HL-60/S4 treated with retinoic acid at 250 ng/mL for 4 days and 3 days (cell line): ENCODE measurements around the gene ZNF646.

Experiments used
- in situ Hi-C: fragments of 300-500 bp; cut with MboI; formaldehyde crosslinking; loops from 2 replicates; pipeline ENCODE4 v1.7.0; 2022; ENCODE audit warnings: low sequenced_read_pairs

ZNF646 gene

DNA sequence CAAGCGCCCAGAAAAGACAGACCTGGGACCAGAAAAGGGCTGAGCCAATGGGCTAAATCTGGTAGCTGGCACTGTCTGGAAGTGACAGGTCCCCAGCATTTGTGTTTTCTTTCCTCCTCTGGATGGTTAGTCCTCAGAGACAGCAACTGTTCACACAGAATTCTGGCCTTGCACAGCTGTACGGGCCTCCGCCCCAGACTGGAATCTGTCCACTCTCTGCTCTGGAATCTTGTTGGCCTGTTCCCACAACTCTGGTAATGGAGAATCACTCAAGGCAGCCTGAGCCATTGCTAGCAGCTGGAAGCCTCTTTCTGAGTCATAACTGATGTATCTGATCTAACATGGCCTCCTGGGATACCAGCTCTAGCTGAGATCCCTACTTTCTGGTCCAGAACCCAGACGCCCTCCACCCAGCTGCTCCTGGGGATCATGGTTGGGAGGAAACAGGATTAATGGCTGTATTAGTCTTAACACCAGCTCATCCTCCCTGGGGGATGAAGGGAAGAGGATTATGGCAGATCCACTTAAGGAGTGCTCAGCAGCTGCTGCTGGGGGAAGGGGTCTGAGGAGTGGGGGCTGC is 9.2 kb upstream of the ZNF646 start:
- in situ Hi-C loops, result no loop called here

GRCh38 chr16:31067342-31067741 is 6.9 kb upstream of the ZNF646 start:
- in situ Hi-C loops, result no loop called here

GRCh38 chr16:31071861-31072260 is 2.4 kb upstream of the ZNF646 start:
- in situ Hi-C loops, result loop anchor here (10.0 kb wide), 1 partner anchor 383 kb away; the partner anchor contains the start of gene ARMC5

GRCh38 chr16:31072540-31073141 is 1.6 kb upstream of the ZNF646 start:
- in situ Hi-C loops, result loop anchor here (10.0 kb wide), 1 partner anchor 382 kb away; the partner anchor contains the start of gene ARMC5

DNA sequence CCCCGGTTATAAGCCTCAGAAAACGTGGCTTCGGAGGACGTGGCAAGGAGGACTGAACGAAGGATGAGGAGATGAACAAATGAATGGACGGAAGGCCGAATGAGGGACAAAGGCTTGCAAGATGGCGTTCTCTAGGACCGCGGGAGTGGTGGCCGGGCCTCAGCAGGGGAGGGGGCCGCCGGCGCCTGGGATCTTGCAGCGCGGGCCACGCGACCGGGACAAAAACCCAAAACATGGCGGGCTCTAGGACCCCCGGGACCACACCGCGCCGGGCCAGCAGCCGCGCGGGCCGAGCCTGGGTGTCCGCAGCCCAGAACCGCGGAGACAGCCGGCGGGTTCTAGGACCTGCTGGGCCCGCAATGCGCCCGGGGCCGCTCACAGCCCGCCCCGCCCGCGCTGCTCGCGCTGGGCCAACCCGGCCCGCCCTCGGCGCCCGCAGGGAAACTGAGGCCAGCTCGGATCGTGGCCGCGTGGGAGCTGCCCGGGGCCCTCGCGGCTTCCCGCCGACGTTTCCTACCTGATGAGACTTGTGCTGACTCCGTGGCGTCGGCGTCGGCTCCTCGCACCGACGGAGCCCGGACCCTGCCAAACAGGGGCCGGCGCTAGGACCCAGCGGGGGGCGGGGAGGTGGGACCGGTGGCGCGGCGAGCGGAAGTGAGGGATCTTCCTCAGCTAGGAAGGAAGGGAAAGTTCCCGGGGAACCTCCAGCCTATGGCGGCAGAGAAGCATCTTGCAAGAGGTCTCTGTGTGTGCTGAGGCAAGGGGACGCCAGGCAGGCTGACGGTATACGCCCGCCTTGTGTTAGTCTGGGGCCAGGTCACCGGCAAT is 866 bp upstream of the ZNF646 start:
- in situ Hi-C loops, result loop anchor here (10.0 kb wide), 1 partner anchor 381 kb away; the partner anchor contains the start of gene ARMC5

DNA sequence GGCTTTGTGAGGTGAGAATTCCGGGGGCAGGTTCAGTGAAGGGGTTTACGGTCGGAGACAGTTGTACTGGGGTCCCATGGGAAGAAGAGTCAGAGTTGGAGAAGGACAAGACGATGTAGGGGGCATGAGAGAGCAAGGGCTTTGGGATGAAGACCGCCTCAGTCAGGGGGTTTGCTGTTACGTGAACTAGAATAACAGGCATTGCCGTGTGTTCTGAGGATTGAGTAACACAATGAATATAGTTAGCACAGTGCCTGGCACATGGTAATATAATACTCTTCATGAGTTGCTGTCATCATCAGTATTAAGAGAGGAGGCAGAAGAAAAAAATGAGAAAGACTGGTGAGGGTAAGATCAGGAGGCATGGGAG is 577 bp downstream of the ZNF646 start:
- in situ Hi-C loops, result loop anchor here (10.0 to 25.0 kb wide), 2 partner anchors 380 to 788 kb away; partner anchors contain the start of genes ARMC5 and ZNF267

GRCh38 chr16:31076319-31076718 is 2.1 kb downstream of the ZNF646 start:
- in situ Hi-C loops, result loop anchor here (10.0 to 25.0 kb wide), 2 partner anchors 378 to 786 kb away; partner anchors contain the start of genes ARMC5 and ZNF267

- in situ Hi-C loops, result loop anchor here (10.0 to 25.0 kb wide), 2 partner anchors 378 to 785 kb away; partner anchors contain the start of genes ARMC5 and ZNF267
Measured at GRCh38 chr16:31077024-31077423, 2.8 kb downstream of the ZNF646 start.

DNA sequence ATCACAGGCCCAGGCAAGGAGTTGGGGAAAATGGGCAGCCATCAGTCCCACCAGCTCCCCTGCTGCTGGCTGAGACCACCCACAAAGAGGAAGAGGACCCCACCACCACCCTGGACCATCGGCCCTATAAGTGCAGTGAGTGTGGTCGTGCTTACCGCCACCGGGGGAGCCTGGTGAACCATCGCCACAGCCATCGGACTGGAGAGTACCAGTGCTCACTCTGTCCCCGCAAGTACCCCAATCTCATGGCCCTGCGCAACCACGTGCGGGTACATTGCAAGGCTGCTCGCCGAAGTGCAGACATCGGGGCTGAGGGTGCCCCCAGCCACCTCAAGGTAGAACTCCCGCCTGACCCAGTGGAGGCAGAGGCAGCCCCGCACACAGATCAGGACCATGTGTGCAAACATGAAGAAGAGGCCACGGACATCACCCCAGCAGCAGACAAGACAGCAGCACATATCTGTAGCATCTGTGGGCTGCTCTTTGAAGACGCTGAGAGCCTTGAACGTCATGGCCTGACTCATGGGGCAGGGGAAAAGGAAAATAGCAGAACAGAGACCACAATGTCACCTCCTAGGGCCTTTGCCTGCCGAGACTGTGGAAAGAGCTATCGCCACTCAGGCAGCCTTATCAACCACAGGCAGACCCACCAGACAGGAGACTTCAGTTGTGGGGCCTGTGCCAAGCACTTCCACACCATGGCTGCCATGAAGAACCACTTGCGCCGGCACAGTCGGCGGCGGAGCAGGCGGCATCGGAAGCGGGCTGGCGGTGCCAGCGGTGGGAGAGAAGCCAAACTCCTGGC is 3.6 kb downstream of the ZNF646 start:
- in situ Hi-C loops, result loop anchor here (10.0 to 25.0 kb wide), 2 partner anchors 377 to 785 kb away; partner anchors contain the start of genes ARMC5 and ZNF267

GRCh38 chr16:31078597-31079341 is 4.5 kb downstream of the ZNF646 start:
- in situ Hi-C loops, result loop anchor here (10.0 to 25.0 kb wide), 2 partner anchors 376 to 784 kb away; partner anchors contain the start of genes ARMC5 and ZNF267

DNA sequence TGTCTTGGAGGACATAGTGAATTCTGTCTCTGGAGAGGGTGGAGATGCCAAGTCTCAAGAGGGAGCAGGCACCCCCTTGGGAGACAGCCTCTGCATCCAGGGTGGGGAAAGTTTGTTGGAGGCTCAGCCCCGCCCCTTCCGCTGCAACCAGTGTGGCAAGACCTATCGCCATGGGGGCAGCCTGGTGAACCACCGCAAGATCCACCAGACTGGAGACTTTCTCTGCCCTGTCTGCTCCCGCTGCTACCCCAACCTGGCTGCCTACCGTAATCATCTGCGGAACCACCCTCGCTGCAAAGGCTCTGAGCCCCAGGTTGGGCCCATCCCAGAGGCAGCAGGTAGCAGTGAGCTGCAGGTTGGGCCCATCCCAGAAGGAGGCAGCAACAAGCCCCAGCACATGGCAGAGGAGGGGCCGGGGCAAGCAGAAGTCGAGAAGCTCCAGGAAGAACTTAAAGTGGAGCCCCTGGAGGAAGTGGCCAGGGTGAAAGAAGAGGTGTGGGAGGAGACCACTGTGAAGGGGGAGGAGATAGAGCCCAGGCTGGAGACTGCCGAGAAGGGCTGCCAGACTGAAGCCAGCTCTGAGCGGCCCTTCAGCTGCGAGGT is 5.2 kb downstream of the ZNF646 start:
- in situ Hi-C loops, result loop anchor here (10.0 to 25.0 kb wide), 2 partner anchors 375 to 783 kb away; partner anchors contain the start of genes ARMC5 and ZNF267

GRCh38 chr16:31080035-31080629 is 5.9 kb downstream of the ZNF646 start:
- in situ Hi-C loops, result loop anchor here (25.0 kb wide), 1 partner anchor 782 kb away; the partner anchor contains the start of gene ZNF267

GRCh38 chr16:31080756-31081419 is 6.7 kb downstream of the ZNF646 start:
- in situ Hi-C loops, result loop anchor here (25.0 kb wide), 1 partner anchor 781 kb away; the partner anchor contains the start of gene ZNF267

DNA sequence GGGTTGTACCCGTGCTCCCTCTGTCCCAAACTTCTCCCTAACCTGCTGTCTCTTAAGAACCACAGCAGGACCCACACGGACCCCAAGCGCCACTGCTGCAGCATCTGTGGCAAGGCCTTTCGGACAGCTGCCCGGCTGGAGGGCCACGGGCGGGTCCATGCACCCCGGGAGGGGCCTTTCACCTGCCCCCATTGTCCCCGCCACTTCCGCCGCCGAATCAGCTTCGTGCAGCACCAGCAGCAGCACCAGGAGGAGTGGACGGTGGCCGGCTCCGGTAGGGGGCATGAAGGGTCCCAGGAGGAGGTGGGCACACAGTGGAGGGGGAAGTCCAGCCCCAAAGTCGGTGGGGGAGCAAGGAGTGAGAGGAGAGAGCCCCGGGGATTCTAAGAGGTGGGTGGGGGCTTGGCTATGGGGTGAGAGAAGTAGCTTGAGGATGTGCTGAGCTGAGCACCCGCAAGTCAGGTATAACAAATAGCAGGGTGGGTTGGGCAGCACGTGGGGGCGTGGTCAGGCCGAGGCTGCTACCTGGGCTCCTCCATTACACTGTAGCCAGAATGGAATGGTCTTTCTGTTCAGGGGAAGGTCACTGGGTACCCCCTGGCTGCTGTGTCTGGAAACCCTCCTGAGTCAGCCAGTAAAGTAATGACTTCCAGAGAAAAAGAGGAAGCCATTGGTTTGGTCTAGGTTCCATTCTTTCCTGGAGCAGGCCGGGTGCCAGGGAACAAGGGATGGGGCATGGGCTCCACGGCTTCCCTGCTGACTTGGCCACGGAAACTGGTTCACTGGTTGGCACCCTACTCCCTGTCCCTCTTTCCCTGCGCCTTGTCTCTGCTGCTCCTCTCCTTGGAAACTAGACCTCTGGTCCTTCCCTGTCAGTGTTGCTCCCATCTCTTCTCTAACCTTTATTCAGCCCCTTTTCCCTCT is 7.5 kb downstream of the ZNF646 start:
- in situ Hi-C loops, result loop anchor here (25.0 kb wide), 1 partner anchor 781 kb away; the partner anchor contains the start of gene ZNF267

DNA sequence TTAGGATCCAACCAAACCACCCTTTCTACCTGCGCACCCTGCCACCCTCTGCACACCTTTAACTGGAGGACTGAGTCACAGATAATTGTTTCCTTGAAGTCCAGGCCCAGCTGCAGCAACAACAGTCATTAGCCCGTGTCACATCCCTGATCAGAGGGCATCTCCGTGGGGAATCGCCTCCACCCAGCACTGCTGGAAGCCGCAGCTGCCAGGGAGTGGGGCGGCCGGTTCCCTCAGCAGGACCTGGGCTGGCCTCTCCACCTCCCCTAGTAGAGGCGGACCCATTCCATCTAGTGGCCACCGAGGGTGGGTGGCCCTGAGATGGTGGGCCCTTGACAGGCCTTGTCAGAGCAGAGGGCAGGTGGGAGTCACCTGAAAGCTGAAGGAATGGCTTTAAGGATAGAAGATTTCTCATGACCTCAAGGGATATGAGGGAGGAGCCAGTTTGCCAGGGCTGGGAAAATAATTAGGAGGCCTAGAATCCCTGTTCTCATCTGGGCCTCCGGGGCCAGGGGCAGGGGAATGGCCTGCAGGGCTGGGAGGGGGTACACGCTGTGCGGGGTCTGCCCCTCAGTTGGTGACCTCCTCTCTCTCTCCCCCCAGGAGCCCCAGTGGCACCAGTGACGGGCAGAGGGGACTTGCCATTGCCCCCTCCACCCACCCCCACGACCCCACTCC is 8.3 kb downstream of the ZNF646 start:
- in situ Hi-C loops, result loop anchor here (25.0 kb wide), 1 partner anchor 780 kb away; the partner anchor contains the start of gene ZNF267

DNA sequence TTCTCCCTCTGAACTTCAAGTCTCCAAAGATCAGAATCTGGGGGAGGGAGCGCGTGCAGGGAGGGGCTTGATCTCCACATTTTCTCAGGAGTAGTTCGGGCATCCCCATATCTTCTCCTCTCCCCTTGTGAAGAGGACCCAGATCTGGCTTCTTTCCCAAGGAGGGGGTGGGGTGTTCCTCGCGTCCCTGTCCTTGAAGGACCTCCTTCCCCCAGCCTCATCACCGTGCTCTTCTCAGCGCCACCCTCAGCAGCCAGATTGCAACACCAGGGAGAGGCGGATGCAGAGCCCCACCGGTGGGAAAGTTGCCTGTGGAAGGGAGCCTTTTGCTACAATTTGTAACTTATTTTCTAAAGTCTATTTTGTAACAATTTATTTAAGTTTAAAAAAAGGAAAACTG is 8.9 kb downstream of the ZNF646 start:
- in situ Hi-C loops, result loop anchor here (25.0 kb wide), 1 partner anchor 779 kb away; the partner anchor contains the start of gene ZNF267
